Right lobe of liver (tissue), 6 donors: Measurements from ENCODE around the gene LGALS13. TPM values are rescaled to one million over a fixed set of nuclear protein-coding genes. Genes with fewer than 3 reads are reported as not detected.

Experiments
- ATAC-seq, 4 donors: fragments of 200-7000 bp; cut with Tn5 transposase; one replicate each; pipeline ENCODE4 v1.9.1; 2020; ENCODE audit warnings: mild to moderate bottlenecking in 4 of 4, moderate library complexity in 4 of 4
- DNase-seq, 3 donors: peaks; one replicate each; pipeline ENCODE4 v3.0.0-alpha.2; 2020
- H3K27ac ChIP-seq, 3 donors: fragments of 200-600 bp; one replicate each; pipeline ENCODE4 v1.8.0; 2022
- H3K27me3 ChIP-seq, 2 donors: fragments of 200-600 bp; one replicate each; pipeline ENCODE4 v1.8.0; 2022
- H3K36me3 ChIP-seq, 4 donors: fragments of 200-600 bp; sonication (generic) in 1 of 4; one replicate each; pipeline versions ENCODE4 v1.5.1 to v1.8.0; 2017 to 2022; ENCODE audit warnings: control low read depth in 1 of 4
- H3K4me1 ChIP-seq, 4 donors: fragments of 200-600 bp; sonication (generic) in 1 of 4; one replicate each; pipeline versions ENCODE4 v1.5.1 to v1.8.0; 2017 to 2022; ENCODE audit warnings: control low read depth in 1 of 4
- H3K4me3 ChIP-seq, 3 donors: fragments of 200-600 bp; one replicate each; pipeline ENCODE4 v1.8.0; 2022
- H3K9me3 ChIP-seq, 4 donors: fragments of 200-600 bp; sonication (generic) in 1 of 4; one replicate each; pipeline versions ENCODE4 v1.5.1 to v1.8.0; 2017 to 2022; ENCODE audit warnings: control low read depth in 1 of 4
- POLR2A ChIP-seq: fragments of 450-650 bp; IDR thresholded peaks from one replicate; pipeline ENCODE4 v1.6.1; 2017; ENCODE audit warnings: antibody characterized with exemption, mild to moderate bottlenecking
- WGBS: methylation state at CpG from one replicate; pipeline ENCODE4 v1.1.6; 2018; ENCODE audit warnings: low coverage, low lambda C conversion rate; ENCODE audit not compliant: insufficient coverage; ENCODE audit errors: missing lambda C conversion rate; 5-methylcytosine and 5-hydroxymethylcytosine counted together
- intact Hi-C, 2 donors: fragments of 100-400 bp; cut with DNase I; formaldehyde crosslinking; loops; one replicate each; pipeline versions ENCODE4 v1.11.2 to v1.14.1; 2022
- total RNA-seq, 6 experiments: library from RNA; depleted of rRNA in 2 of 6; stranded (reverse); fragments of >200 nt in 2 of 6; fragmentation: NEBNext Ultra II Directional in 3 of 6; extraction: Animal tissue kit (Norgen Biotek cat#: 25700) in 3 of 6; gene quantifications; one replicate each; pipeline versions ENCODE4 v1.1.0 to v1.2.4, GENCODE V29; 2016 to 2023
- TF ChIP-seq, protein P1 (sequence below), 4 donors: fragments of 200-600 bp in 3 of 4; fragments of 450-650 bp in 1 of 4; IDR thresholded peaks; one replicate each; pipeline versions ENCODE4 v1.5.1 to v1.8.0; 2016 to 2022; ENCODE audit warnings: antibody characterized with exemption in 4 of 4, mild to moderate bottlenecking in 2 of 4
- donor health status: DM: no; HTN: yes; CAD: no.
- donor health status: DM: no; HTN: no; CAD: no.
- donor health status: DM: no; HTN: no; CAD: no.
- donor health status: DM: no; HTN: yes; CAD: no.
- donor health status: DM: no; HTN: yes; CAD: no.

The LGALS13 gene
- total RNA-seq, 6 experiments from 2014 or later = not detected

DNA sequence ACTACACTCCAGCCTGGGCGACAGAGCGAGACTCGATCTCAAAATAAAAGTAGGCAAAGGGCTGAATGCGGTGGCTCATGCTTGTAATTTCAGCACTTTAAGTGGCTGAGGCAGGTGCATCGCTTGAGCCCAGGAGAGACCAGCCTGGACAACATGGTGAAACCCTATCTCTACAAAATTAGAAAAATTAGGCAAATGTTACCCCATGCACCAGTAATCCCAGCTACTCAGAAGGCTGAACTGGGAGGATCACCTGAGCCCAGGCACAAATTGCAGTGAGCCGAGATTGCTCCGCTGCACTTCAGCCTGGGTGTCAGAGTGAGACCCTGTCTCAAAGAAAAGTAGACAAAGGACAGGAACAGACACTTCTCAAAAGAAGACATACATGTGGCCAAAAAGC, 9.9 kb upstream of the LGALS13 start:
- Histone ChIP-seq H3K27ac (no peak overlapping the region), H3K27me3 (no peaks in the 10 kb centered on the region), H3K4me3 (no peak overlapping the region), H3K36me3 (no peaks in the 10 kb centered on the region), H3K4me1 (no peaks in the 10 kb centered on the region), H3K9me3 (no peaks in the 10 kb centered on the region)
- TF ChIP-seq POLR2A = no peak
- TF ChIP-seq, protein P1, sequence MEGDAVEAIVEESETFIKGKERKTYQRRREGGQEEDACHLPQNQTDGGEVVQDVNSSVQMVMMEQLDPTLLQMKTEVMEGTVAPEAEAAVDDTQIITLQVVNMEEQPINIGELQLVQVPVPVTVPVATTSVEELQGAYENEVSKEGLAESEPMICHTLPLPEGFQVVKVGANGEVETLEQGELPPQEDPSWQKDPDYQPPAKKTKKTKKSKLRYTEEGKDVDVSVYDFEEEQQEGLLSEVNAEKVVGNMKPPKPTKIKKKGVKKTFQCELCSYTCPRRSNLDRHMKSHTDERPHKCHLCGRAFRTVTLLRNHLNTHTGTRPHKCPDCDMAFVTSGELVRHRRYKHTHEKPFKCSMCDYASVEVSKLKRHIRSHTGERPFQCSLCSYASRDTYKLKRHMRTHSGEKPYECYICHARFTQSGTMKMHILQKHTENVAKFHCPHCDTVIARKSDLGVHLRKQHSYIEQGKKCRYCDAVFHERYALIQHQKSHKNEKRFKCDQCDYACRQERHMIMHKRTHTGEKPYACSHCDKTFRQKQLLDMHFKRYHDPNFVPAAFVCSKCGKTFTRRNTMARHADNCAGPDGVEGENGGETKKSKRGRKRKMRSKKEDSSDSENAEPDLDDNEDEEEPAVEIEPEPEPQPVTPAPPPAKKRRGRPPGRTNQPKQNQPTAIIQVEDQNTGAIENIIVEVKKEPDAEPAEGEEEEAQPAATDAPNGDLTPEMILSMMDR (IDR thresholded peaks at IDR 0.05) = no peak
- intact Hi-C loops = no loop called here
- ATAC-seq (no peak), DNase-seq (no peak)
- 75% methylated on average over 3 of the region's 7 CpGs for WGBS

DNA sequence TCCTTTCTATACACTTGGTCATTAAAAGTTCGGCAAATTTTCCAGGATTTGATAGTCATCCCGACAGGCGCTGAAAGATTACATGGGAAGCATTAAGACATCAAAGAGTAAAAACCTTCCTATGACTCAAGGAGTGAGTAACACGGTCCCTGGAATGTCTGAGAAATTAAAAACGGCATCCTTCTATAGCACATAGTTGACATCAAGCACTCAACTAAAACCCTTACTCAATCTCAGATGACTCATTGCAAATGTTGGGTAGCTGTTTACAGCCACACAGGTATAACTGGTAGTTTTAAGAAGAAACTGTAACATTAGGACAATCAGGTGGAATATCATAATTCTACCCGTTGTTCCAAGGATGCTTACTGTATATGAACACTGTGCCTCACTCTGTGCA, 6.4 kb upstream of the LGALS13 start:
- Histone ChIP-seq H3K27me3 (no peaks in the 10 kb centered on the region), H3K36me3 (no peaks in the 10 kb centered on the region), H3K9me3 (no peaks in the 10 kb centered on the region), H3K4me1 (no peaks in the 10 kb centered on the region), H3K27ac (no peak overlapping the region), H3K4me3 (no peak overlapping the region)
- ATAC-seq = no peak
- WGBS = 50% methylated on average over 6 of the region's 6 CpGs
- TF ChIP-seq, protein P1 (IDR thresholded peaks at IDR 0.05) = no peak
- no peak for TF ChIP-seq POLR2A
- no peak for DNase-seq
- intact Hi-C loops = no loop called here

DNA sequence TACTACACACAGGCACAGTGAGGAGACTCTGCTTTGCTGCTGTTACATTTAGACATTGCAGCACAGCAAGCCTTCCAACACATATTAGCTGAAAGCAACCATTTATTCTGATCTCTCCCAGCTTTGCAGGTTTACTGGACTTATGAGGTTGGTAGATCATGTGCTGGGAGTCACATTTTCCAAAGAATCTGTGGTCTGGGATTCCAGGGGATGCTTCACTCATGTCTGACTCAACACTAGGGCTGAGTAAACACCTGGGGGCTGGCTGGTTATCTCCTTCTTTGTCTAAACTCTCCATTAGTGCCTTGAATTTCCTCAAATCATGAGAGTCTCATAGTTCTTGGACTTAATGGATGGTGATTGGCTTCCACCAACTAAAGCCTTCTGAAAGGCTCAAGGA, 5.4 kb upstream of the LGALS13 start:
- Histone ChIP-seq H3K4me3 (no peak overlapping the region), H3K9me3 (no peaks in the 10 kb centered on the region), H3K4me1 (no peaks in the 10 kb centered on the region), H3K36me3 (no peaks in the 10 kb centered on the region), H3K27me3 (no peaks in the 10 kb centered on the region), H3K27ac (no peak overlapping the region)
- TF ChIP-seq POLR2A = no peak
- TF ChIP-seq, protein P1 (IDR thresholded peaks at IDR 0.05) = no peak
- intact Hi-C loops = no loop called here
- ATAC-seq (no peak), DNase-seq (no peak)

DNA sequence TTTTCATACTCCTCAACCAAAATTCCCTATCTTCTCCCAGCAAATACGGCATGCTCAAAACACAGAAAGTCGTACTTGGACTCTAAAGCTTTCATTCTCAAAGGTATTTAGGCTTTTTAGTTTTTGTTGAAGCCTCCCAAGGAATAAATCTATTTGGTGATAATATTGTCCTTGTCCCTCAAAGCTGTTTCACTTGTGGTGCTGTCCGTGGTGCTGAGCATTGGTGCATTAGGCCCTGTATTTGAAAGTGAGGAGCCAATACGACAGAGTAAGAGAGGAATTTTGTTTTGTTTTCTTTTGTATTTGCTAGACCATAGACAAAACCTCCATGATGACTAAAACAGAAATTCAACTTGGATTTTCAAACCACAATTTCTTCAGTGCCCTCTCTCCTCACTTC, 3.2 kb upstream of the LGALS13 start:
- DNase-seq = no peak
- H3K36me3 ChIP-seq = no peaks in the 10 kb centered on the region
- intact Hi-C loops = no loop called here
- ATAC-seq = no peak
- H3K9me3 ChIP-seq = no peaks in the 10 kb centered on the region
- H3K27me3 ChIP-seq = no peaks in the 10 kb centered on the region
- 15% methylated on average over 4 of the region's 4 CpGs for WGBS
- H3K4me1 ChIP-seq = no peaks in the 10 kb centered on the region
- H3K27ac ChIP-seq = no peak overlapping the region
- H3K4me3 ChIP-seq = no peak overlapping the region
- TF ChIP-seq POLR2A = no peak
- TF ChIP-seq, protein P1 (IDR thresholded peaks at IDR 0.05) = no peak

DNA sequence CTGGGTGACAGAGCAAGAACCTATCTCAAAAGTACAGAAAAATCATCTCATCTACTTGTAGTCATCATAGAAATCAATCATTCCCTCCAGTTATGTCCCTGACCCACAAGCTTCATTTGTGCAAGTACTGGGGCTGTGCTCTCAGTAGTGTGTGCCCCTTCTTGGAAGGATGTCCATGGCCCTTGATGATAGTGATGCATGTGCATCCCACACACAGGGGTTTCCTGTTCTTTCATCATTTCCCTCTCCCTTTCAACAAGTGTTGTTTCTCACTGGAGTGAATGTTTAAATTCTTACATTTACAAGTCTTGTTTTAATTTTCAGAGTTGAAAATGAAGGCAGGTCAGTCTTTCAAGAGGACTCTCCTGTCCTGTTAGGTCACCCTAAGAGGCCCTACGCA, 1.5 kb downstream of the LGALS13 start:
- no peak overlapping the region for H3K27ac ChIP-seq
- H3K4me1 ChIP-seq = no peaks in the 10 kb centered on the region
- ATAC-seq (no peak), DNase-seq (no peak)
- no peak for TF ChIP-seq POLR2A
- TF ChIP-seq, protein P1 (IDR thresholded peaks at IDR 0.05) = no peak
- H3K4me3 ChIP-seq = no peak overlapping the region
- H3K9me3 ChIP-seq = no peaks in the 10 kb centered on the region
- H3K27me3 ChIP-seq = no peaks in the 10 kb centered on the region
- 65% methylated on average over 1 of the region's 1 CpG for WGBS
- intact Hi-C loops = no loop called here
- H3K36me3 ChIP-seq = no peaks in the 10 kb centered on the region
